Activated gamma-delta T cell (primary cell): ENCODE measurements around the gene ASB16.
"Not testable (repeated sequence)": the region's sequence is repeated elsewhere in the genome, so short reads cannot be mapped to it uniquely, and the experiment has no call there.

Experiments
- DNase-seq: peaks from one replicate; lab custom pipeline; 2025; lab: John Stamatoyannopoulos, UW
- total RNA-seq, 2 donors: gene quantifications; one replicate each; lab custom pipeline; 2026; lab: John Stamatoyannopoulos, UW

The ASB16 gene
- 0.09 to 0.20 reads per million in 2 donors for total RNA-seq

GRCh38 chr17:44170499-44171201 lies at the start of gene ASB16:
ASB16 (plus strand) TSS chr17:44170704; CDS start chr17:44170790, 86 bp downstream.
- DNase-seq = no peak

GRCh38 chr17:44120851-44121605 lies 49.5 kb upstream of the ASB16 start:
- no peak for DNase-seq

GRCh38 chr17:44121997-44122815 lies 48.3 kb upstream of the ASB16 start:
- no peak for DNase-seq

- DNase-seq = no peak
Observed at GRCh38 chr17:44122816-44123355, 47.6 kb upstream of the ASB16 start.

GRCh38 chr17:44123356-44124117 lies 47.0 kb upstream of the ASB16 start, which contains the start of gene HDAC5:
HDAC5 (minus strand) TSS chr17:44123641; CDS start chr17:44117515, 6,126 bp downstream.
- peak; percentile 90 for DNase-seq

GRCh38 chr17:44124118-44124438 lies 46.4 kb upstream of the ASB16 start:
- no peak for DNase-seq

GRCh38 chr17:44128383-44128782 lies 42.1 kb upstream of the ASB16 start:
- no peak for DNase-seq

GRCh38 chr17:44130693-44131349 lies 39.7 kb upstream of the ASB16 start:
- DNase-seq = no peak

- DNase-seq = not testable (repeated sequence)
Observed at GRCh38 chr17:44131372-44131771, 39.1 kb upstream of the ASB16 start.

GRCh38 chr17:44132275-44132821 lies 38.2 kb upstream of the ASB16 start:
- no peak for DNase-seq

- no peak for DNase-seq
Observed at GRCh38 chr17:44133918-44134476, 36.5 kb upstream of the ASB16 start.

GRCh38 chr17:44134752-44135568 lies 35.5 kb upstream of the ASB16 start:
- no peak for DNase-seq

GRCh38 chr17:44137891-44138709 lies 32.4 kb upstream of the ASB16 start:
- no peak for DNase-seq

- DNase-seq = not testable (repeated sequence)
Observed at GRCh38 chr17:44143921-44144320, 26.6 kb upstream of the ASB16 start.

GRCh38 chr17:44144966-44145739 lies 25.4 kb upstream of the ASB16 start:
- DNase-seq = no peak

- no peak for DNase-seq
Observed at GRCh38 chr17:44146375-44147346, 23.8 kb upstream of the ASB16 start.
